A549 (cell line): Measurements from ENCODE around the gene INSIG2.

Source experiments
- MAX ChIP-seq: IDR thresholded peaks from 2 replicates; pipeline ENCODE4 v1.6.1; 2012
- TF ChIP-seq, protein P1 (sequence below): fragments of >200 bp; sonication (Bioruptor Twin); formaldehyde crosslinking; IDR thresholded peaks from 3 replicates; pipeline ENCODE4 v1.6.1; 2016

GRCh38 chr2:118053681-118054080 lies 34.6 kb upstream of the INSIG2 start:
- TF ChIP-seq, protein P1, sequence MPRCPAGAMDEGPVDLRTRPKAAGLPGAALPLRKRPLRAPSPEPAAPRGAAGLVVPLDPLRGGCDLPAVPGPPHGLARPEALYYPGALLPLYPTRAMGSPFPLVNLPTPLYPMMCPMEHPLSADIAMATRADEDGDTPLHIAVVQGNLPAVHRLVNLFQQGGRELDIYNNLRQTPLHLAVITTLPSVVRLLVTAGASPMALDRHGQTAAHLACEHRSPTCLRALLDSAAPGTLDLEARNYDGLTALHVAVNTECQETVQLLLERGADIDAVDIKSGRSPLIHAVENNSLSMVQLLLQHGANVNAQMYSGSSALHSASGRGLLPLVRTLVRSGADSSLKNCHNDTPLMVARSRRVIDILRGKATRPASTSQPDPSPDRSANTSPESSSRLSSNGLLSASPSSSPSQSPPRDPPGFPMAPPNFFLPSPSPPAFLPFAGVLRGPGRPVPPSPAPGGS = no peak
- no peak for TF ChIP-seq MAX
